Panc1 (cell line): Measurements from ENCODE around the gene TGM5. TPM values are rescaled to one million over a fixed set of nuclear protein-coding genes. Genes with fewer than 3 reads are reported as not detected.
A peak's percentile ranks its signal among the peaks of the same experiment; 100 is the strongest.

ENCODE experiments used
- ATAC-seq: fragments of 200-7000 bp; cut with Tn5 transposase; 2 replicates; pipeline ENCODE4 v1.9.1; 2020; ENCODE audit warnings: mild to moderate bottlenecking, moderate library complexity
- BruUV-seq: library from RNA; stranded (reverse); fragments of 400-500 nt; replicated peaks from 2 replicates; lab custom pipeline; 2021; lab: Mats Ljungman, UMichigan
- CTCF ChIA-PET: fragments of 300-600 bp; sonication (Branson Sonifier 250); formaldehyde crosslinking; loops from one replicate; lab custom pipeline; 2022; ENCODE audit warnings: antibody characterized with exemption; lab: Charles Lee
- POLR2A ChIA-PET: fragments of 300-600 bp; sonication (Branson Sonifier 250); formaldehyde crosslinking; loops from one replicate; lab custom pipeline; 2022; ENCODE audit warnings: antibody characterized with exemption; lab: Charles Lee
- DNase-seq: peaks from one replicate; pipeline ENCODE4 v3.0.0-alpha.2; 2010; ENCODE audit warnings: low read depth, low spot score
- H3K27ac ChIP-seq: 2 replicates; pipeline ENCODE4 v1.5.1; 2011; ENCODE audit warnings: mild to moderate bottlenecking, low read length, inconsistent platforms
- H3K27me3 ChIP-seq: fragments of 200-500 bp; sonication (Bioruptor generic); 2 replicates; pipeline ENCODE4 v1.6.0; 2014; ENCODE audit warnings: low read length, inconsistent platforms; ENCODE audit not compliant: control insufficient read depth, insufficient read depth
- H3K36me3 ChIP-seq: fragments of 200-500 bp; sonication (Bioruptor generic); 2 replicates; pipeline ENCODE4 v1.5.1; 2014; ENCODE audit warnings: inconsistent platforms, mild to moderate bottlenecking, low read length, moderate library complexity; ENCODE audit not compliant: control insufficient read depth, insufficient read depth
- H3K4me1 ChIP-seq: 2 replicates; pipeline ENCODE4 v1.5.1; 2011; ENCODE audit warnings: inconsistent platforms, mild to moderate bottlenecking, low read length, moderate library complexity; ENCODE audit not compliant: control insufficient read depth, insufficient read depth
- H3K4me3 ChIP-seq, 2 experiments: 2 replicates each; pipeline ENCODE4 v1.5.1; 2011 to 2012; ENCODE audit warnings: low read depth in 2 of 2, low read length in 2 of 2, mild to moderate bottlenecking in 2 of 2, inconsistent platforms in 1 of 2, moderate library complexity in 1 of 2
- H3K9me3 ChIP-seq: fragments of 200-500 bp; sonication (Bioruptor generic); 2 replicates; pipeline ENCODE4 v1.5.1; 2014; ENCODE audit warnings: low read depth, mild to moderate bottlenecking, inconsistent platforms, low read length, moderate library complexity; ENCODE audit not compliant: control insufficient read depth, insufficient read depth
- POLR2AphosphoS5 ChIP-seq: IDR thresholded peaks from 2 replicates; pipeline ENCODE4 v1.6.1; 2012; ENCODE audit warnings: mild to moderate bottlenecking, low read depth, low read length, moderate library complexity
- SIN3A ChIP-seq: IDR thresholded peaks from 2 replicates; pipeline ENCODE4 v1.6.1; 2012; ENCODE audit warnings: low read depth, mild to moderate bottlenecking, low read length, moderate library complexity, borderline replicate concordance; ENCODE audit not compliant: insufficient read depth
- TCF7L2 ChIP-seq: IDR thresholded peaks from 2 replicates; pipeline ENCODE4 v1.6.1; 2011; ENCODE audit warnings: mild to moderate bottlenecking, low read depth, low read length, inconsistent platforms
- in situ Hi-C: cut with HindIII; loops from 2 replicates; pipeline ENCODE4 v1.10.0; 2016; ENCODE audit warnings: low sequenced_read_pairs, low pct_unique_long_range_greater_than_20kb
- intact Hi-C: fragments of 100-400 bp; cut with micrococcal nuclease; formaldehyde crosslinking; loops from one replicate; pipeline ENCODE4 v1.10.0; 2022; ENCODE audit not compliant: unreplicated experiment
- total RNA-seq: library from RNA; stranded (reverse); gene quantifications from one replicate; pipeline ENCODE4 v1.2.1, GENCODE V29; 2021; ENCODE audit not compliant: unreplicated experiment
- TF ChIP-seq, protein P1 (sequence below): fragments of 450-650 bp; IDR thresholded peaks from 2 replicates; pipeline ENCODE4 v1.5.1; 2017; ENCODE audit warnings: mild to moderate bottlenecking
- TF ChIP-seq, protein P2 (sequence below), 2 experiments: IDR thresholded peaks; 2 replicates each; pipeline ENCODE4 v1.6.1; 2011 to 2012; ENCODE audit warnings: low read depth in 2 of 2, control low read depth in 1 of 2, low read length in 1 of 2, mild to moderate bottlenecking in 1 of 2, moderate library complexity in 1 of 2; ENCODE audit not compliant: insufficient read depth in 1 of 2

TGM5 gene
- total RNA-seq, 1 experiment from 2014 or later: not detected

DNA sequence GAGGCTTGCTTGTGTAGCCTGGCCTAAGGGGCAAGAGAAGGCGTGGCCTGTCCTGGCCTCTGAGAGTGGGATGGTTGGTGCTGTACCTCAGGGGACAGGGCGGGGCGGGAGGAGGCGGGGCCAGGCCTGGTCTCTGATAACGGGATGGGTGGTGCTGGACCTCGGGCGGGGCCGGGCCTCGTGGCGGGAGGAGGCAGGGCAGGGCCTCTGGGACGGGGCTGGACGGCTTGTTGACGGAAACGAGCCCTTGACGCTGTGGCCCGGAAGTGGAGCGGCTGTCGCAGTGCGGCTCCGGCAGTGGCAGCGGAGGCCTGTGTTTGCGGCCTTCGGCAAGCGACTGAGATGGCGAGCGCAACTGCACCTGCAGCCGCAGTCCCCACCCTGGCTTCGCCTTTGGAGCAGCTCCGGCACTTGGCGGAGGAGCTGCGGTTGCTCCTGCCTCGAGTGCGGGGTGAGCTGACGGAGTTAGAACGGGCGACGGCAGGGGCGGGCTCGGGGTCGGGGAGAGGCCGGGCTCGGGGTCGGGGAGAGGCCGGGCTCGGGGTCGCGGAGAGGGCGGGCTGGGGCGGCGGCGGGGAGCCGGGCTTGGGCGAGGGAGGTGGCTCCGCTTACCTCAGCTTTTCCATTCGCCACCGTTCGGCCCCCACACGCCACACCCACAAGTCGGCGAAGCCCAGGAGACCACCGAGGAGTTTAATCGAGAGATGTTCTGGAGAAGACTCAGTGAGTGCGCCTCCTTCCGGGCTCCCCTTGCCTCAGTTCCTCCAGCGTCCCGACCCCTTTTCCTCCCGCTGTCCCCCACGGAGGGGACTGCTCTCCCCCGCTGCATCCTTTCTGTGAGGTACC is 81.3 kb downstream of the TGM5 start, which contains the start of gene CCNDBP1:
CCNDBP1 (plus strand) TSS at position 247 of the 846 bp plus-strand sequence; CDS start at position 343, 96 bp downstream.
- peaks cover 4% of the 10 kb centered on the region; the same call in 1 of the 2 replicates for H3K36me3 ChIP-seq
- peak within 1 kb of the TSS; percentile 74 for H3K27ac ChIP-seq
- no TSS peak for BruUV-seq
- peaks cover 12% of the 10 kb centered on the region for H3K4me1 ChIP-seq
- intact Hi-C loops: no loop called here
- no peaks in the 10 kb centered on the region for H3K27me3 ChIP-seq
- ATAC-seq: peak; percentile 99
- TF ChIP-seq, protein P1, sequence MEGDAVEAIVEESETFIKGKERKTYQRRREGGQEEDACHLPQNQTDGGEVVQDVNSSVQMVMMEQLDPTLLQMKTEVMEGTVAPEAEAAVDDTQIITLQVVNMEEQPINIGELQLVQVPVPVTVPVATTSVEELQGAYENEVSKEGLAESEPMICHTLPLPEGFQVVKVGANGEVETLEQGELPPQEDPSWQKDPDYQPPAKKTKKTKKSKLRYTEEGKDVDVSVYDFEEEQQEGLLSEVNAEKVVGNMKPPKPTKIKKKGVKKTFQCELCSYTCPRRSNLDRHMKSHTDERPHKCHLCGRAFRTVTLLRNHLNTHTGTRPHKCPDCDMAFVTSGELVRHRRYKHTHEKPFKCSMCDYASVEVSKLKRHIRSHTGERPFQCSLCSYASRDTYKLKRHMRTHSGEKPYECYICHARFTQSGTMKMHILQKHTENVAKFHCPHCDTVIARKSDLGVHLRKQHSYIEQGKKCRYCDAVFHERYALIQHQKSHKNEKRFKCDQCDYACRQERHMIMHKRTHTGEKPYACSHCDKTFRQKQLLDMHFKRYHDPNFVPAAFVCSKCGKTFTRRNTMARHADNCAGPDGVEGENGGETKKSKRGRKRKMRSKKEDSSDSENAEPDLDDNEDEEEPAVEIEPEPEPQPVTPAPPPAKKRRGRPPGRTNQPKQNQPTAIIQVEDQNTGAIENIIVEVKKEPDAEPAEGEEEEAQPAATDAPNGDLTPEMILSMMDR: peak; percentile 69
- peak; percentile 93 for TF ChIP-seq POLR2AphosphoS5
- TF ChIP-seq TCF7L2: no peak
- TF ChIP-seq SIN3A: peak; percentile 99; the same call in 1 of the 2 replicates
- peak within 1 kb of the TSS; percentile 60 to 99 for H3K4me3 ChIP-seq
- peak; percentile 46 for DNase-seq
- in situ Hi-C loops: no loop called here
- ChIA-PET POLR2A (no interaction called here), CTCF (interaction anchor here (0.7 kb wide), 1 partner anchor 111 kb away, joined by 3 read pairs; no protein-coding TSS in a partner anchor)
- no peaks in the 10 kb centered on the region for H3K9me3 ChIP-seq

DNA sequence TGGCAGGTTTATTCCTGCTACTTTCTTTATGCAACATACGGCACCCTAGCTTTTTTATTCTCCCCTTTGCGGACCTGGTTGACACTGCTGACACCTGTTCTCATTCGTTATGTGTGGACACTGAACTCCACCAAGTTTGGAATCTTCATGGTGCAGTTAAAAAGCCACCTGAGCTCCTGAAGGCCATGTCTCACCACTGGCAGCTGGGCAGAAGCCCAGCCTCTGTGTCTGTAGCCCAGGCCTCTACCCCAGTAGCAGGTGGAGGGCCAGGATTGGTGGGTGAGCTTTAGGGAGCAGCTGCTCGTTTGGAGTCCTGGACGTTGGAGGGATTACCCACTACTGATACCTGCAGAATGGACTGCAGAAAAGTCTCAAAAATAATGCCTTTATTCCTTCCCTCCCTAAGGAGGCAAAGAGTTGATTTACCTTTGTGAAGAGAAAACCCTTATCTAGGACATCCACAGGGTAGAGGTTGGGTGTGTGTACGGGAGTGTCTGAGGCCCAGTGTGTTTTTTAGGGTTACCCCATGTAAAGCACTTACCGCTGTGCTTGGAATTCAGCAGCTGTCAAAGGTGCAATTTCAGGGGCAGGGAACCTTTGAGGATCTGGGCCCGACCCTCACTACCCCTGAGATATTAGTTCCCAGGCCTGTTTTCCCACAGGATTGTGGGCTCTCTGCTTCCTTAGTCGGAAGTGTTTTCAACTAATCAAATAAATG is 82.2 kb downstream of the TGM5 start:
- H3K4me1 ChIP-seq: peaks cover 12% of the 10 kb centered on the region
- peak overlapping the region; percentile 60 to 99 for H3K4me3 ChIP-seq
- ChIA-PET POLR2A (no interaction called here), CTCF (interaction anchor here (0.7 kb wide), 1 partner anchor 112 kb away, joined by 3 read pairs; no protein-coding TSS in a partner anchor)
- no peaks in the 10 kb centered on the region for H3K9me3 ChIP-seq
- no TSS peak for BruUV-seq
- peak overlapping the region; percentile 39; the same call in 1 of the 2 replicates for H3K27ac ChIP-seq
- no peak for ATAC-seq
- H3K36me3 ChIP-seq: no peaks in the 10 kb centered on the region; the same call in 1 of the 2 replicates
- TF ChIP-seq, protein P1: no peak
- TF ChIP-seq, protein P2, sequence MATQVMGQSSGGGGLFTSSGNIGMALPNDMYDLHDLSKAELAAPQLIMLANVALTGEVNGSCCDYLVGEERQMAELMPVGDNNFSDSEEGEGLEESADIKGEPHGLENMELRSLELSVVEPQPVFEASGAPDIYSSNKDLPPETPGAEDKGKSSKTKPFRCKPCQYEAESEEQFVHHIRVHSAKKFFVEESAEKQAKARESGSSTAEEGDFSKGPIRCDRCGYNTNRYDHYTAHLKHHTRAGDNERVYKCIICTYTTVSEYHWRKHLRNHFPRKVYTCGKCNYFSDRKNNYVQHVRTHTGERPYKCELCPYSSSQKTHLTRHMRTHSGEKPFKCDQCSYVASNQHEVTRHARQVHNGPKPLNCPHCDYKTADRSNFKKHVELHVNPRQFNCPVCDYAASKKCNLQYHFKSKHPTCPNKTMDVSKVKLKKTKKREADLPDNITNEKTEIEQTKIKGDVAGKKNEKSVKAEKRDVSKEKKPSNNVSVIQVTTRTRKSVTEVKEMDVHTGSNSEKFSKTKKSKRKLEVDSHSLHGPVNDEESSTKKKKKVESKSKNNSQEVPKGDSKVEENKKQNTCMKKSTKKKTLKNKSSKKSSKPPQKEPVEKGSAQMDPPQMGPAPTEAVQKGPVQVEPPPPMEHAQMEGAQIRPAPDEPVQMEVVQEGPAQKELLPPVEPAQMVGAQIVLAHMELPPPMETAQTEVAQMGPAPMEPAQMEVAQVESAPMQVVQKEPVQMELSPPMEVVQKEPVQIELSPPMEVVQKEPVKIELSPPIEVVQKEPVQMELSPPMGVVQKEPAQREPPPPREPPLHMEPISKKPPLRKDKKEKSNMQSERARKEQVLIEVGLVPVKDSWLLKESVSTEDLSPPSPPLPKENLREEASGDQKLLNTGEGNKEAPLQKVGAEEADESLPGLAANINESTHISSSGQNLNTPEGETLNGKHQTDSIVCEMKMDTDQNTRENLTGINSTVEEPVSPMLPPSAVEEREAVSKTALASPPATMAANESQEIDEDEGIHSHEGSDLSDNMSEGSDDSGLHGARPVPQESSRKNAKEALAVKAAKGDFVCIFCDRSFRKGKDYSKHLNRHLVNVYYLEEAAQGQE (IDR thresholded peaks at IDR 0.05; ENCODE audit: insufficient read depth in 1 of 2, low read depth in 2 of 2, low read length in 1 of 2): no peak
- TF ChIP-seq TCF7L2 (no peak), POLR2AphosphoS5 (no peak), SIN3A (no peak)
- in situ Hi-C loops: no loop called here
- DNase-seq: no peak
- intact Hi-C loops: no loop called here
- H3K27me3 ChIP-seq: no peaks in the 10 kb centered on the region
